K562 (cell line): ENCODE data around the gene AGPAT4. TPM values are rescaled to one million over a fixed set of nuclear protein-coding genes. Genes with fewer than 3 reads are reported as not detected.

ENCODE experiments used
- ATAC-seq: fragments of 200-7000 bp; cut with Tn5 transposase; 3 replicates; pipeline ENCODE4 v1.9.1; 2020; ENCODE audit warnings: moderate library complexity
- BruUV-seq: library from RNA; stranded (reverse); fragments of 400-500 nt; replicated peaks from 2 replicates; lab custom pipeline; 2021; lab: Mats Ljungman, UMichigan
- CTCF ChIA-PET: fragments of 300-600 bp; formaldehyde crosslinking; extraction: SDS; loops from one replicate; lab custom pipeline; 2021; ENCODE audit warnings: low intra/inter-chr PET ratio; lab: Yijun Ruan, JAX
- POLR2A ChIA-PET: fragments of 300-600, 350-650 bp; sonication (Branson Sonifier 250); formaldehyde crosslinking; extraction: SDS; loops from one replicate; lab custom pipeline; 2021; ENCODE audit warnings: antibody characterized with exemption, inconsistent platforms; lab: Yijun Ruan, JAX
- DNase-seq, 4 experiments: peaks; one replicate each; pipeline versions ENCODE4 v3.0.0 to v3.0.0-alpha.2; 2011 to 2018; ENCODE audit warnings: low spot score in 3 of 4, mixed read lengths in 3 of 4; ENCODE audit errors: extremely low read depth in 1 of 4
- FAIRE-seq: peaks from 2 replicates; lab custom pipeline; 2011; peaks lifted over from hg19 to GRCh38; lab: Jason Lieb, UNC
- H2AFZ ChIP-seq: 2 replicates; pipeline ENCODE4 v1.6.0; 2011; ENCODE audit warnings: low read depth, low read length, control low read depth, inconsistent platforms
- H3K27ac ChIP-seq: fragments of 200-600 bp; 3 replicates; pipeline ENCODE4 v1.8.0; 2011; ENCODE audit warnings: low read depth, mild to moderate bottlenecking, control low read depth, inconsistent platforms, low read length, moderate library complexity, mixed read lengths; ENCODE audit errors: extremely low read depth
- H3K27me3 ChIP-seq, 2 experiments: fragments of 300-600 bp in 1 of 2; 2 replicates in 1 of 2; 3 replicates in 1 of 2; pipeline versions ENCODE4 v1.6.0 to v1.8.0; 2011; ENCODE audit warnings: inconsistent platforms in 2 of 2, low read length in 2 of 2, mild to moderate bottlenecking in 1 of 2, mixed read lengths in 1 of 2, moderate library complexity in 1 of 2; ENCODE audit not compliant: control insufficient read depth in 2 of 2, insufficient read depth in 2 of 2
- H3K36me3 ChIP-seq: fragments of 300-600 bp; 3 replicates; pipeline ENCODE4 v1.8.0; 2011; ENCODE audit warnings: mild to moderate bottlenecking, low read length, inconsistent platforms; ENCODE audit not compliant: control insufficient read depth, insufficient read depth
- H3K4me1 ChIP-seq, 2 experiments: fragments of 200-600 bp in 1 of 2; replicated peaks in 1 of 2; 2 replicates in 1 of 2; 3 replicates in 1 of 2; pipeline versions ENCODE4 v1.5.1 to v1.8.0; 2011; ENCODE audit warnings: inconsistent platforms in 2 of 2, low read length in 2 of 2, mild to moderate bottlenecking in 1 of 2, mixed read lengths in 1 of 2, moderate library complexity in 1 of 2; ENCODE audit not compliant: control insufficient read depth in 2 of 2, insufficient read depth in 2 of 2
- H3K4me2 ChIP-seq: 2 replicates; pipeline ENCODE4 v1.6.1; 2011; ENCODE audit warnings: low read length, control low read depth, inconsistent platforms, mixed read lengths; ENCODE audit not compliant: insufficient read depth
- H3K4me3 ChIP-seq: fragments of 200-600 bp; sonication (generic), shearing (Covaris generic); 2 replicates; pipeline ENCODE4 v1.5.1; 2016; ENCODE audit warnings: control low read depth, inconsistent platforms
- H3K79me2 ChIP-seq: fragments of 200-600 bp; 3 replicates; pipeline ENCODE4 v1.8.0; 2011; ENCODE audit warnings: low read length, inconsistent platforms; ENCODE audit not compliant: control insufficient read depth, insufficient read depth
- H3K9ac ChIP-seq, 2 experiments: 2 replicates each; pipeline versions ENCODE4 v1.6.0 to v1.6.1; 2011; ENCODE audit warnings: low read depth in 2 of 2, low read length in 2 of 2, control low read depth in 1 of 2, inconsistent platforms in 1 of 2, mild to moderate bottlenecking in 1 of 2, mixed read lengths in 1 of 2; ENCODE audit not compliant: insufficient read depth in 1 of 2
- H3K9me1 ChIP-seq: one replicate; pipeline ENCODE4 v1.6.0; 2011; ENCODE audit warnings: inconsistent platforms, mild to moderate bottlenecking, low read length, moderate library complexity; ENCODE audit not compliant: control insufficient read depth, insufficient read depth
- H3K9me3 ChIP-seq: replicated peaks from 2 replicates; pipeline ENCODE4 v1.5.1; 2011; ENCODE audit warnings: low read depth, low read length, inconsistent platforms; ENCODE audit not compliant: control insufficient read depth, insufficient read depth
- H4K20me1 ChIP-seq: replicated peaks from 2 replicates; pipeline ENCODE4 v1.6.1; 2011; ENCODE audit warnings: low read length, inconsistent platforms, mixed read lengths; ENCODE audit not compliant: control insufficient read depth, insufficient read depth
- BRF1 ChIP-seq: IDR thresholded peaks from 3 replicates; pipeline ENCODE4 v1.6.1; 2011; ENCODE audit warnings: borderline replicate concordance, mild to moderate bottlenecking; ENCODE audit not compliant: insufficient read length; ENCODE audit errors: extremely low read depth
- CHD4 ChIP-seq: fragments of 200-600 bp; sonication (generic); IDR thresholded peaks from 3 replicates; pipeline ENCODE4 v1.6.1; 2012; ENCODE audit warnings: low read depth, mild to moderate bottlenecking, mixed read lengths, low read length, inconsistent platforms; ENCODE audit not compliant: insufficient read depth, insufficient replicate concordance, poor library complexity, severe bottlenecking
- CTCF ChIP-seq, 3 experiments: IDR thresholded peaks in 2 of 3; conservative IDR thresholded peaks in 1 of 3; 2 replicates each; pipeline ENCODE4 v1.5.1; 2011 to 2012; ENCODE audit warnings: low read length in 3 of 3, mild to moderate bottlenecking in 3 of 3, control low read depth in 2 of 3, improper control_type of control experiment in 1 of 3, inconsistent platforms in 1 of 3, low read depth in 1 of 3, mixed read lengths in 1 of 3, moderate library complexity in 1 of 3; ENCODE audit not compliant: insufficient read depth in 2 of 3
- HDAC2 ChIP-seq: fragments of 450-650 bp; IDR thresholded peaks from 2 replicates; pipeline ENCODE4 v1.6.1; 2016; ENCODE audit warnings: mild to moderate bottlenecking
- IRF2 ChIP-seq: sonication (generic); formaldehyde crosslinking; IDR thresholded peaks from 2 replicates; pipeline ENCODE4 v1.8.1; 2022; ENCODE audit warnings: mild to moderate bottlenecking, missing genetic modification reagents
- ZBTB2 ChIP-seq: fragments of 450-650 bp; IDR thresholded peaks from 2 replicates; pipeline ENCODE4 v1.6.1; 2016; ENCODE audit warnings: antibody characterized with exemption
- ZKSCAN8 ChIP-seq: fragments of 200-800 bp; sonication (Bioruptor generic); IDR thresholded peaks from 2 replicates; pipeline ENCODE4 v1.6.1; 2016; ENCODE audit warnings: missing genetic modification characterization, missing compliant biosample characterization
- ZNF165 ChIP-seq: fragments of 250-450 bp; sonication (Bioruptor Pico); IDR thresholded peaks from 2 replicates; pipeline ENCODE4 v1.4.0; 2020; ENCODE audit warnings: borderline replicate concordance
- ZNF407 ChIP-seq: fragments of 450-650 bp; IDR thresholded peaks from 2 replicates; pipeline ENCODE4 v1.6.1; 2016; ENCODE audit warnings: low read depth
- ZNF436 ChIP-seq: fragments of 250-450, 450-650 bp; sonication (Bioruptor Pico); formaldehyde crosslinking; IDR thresholded peaks from 2 replicates; pipeline ENCODE4 v1.7.0; 2020; ENCODE audit warnings: mild to moderate bottlenecking
- ZSCAN29 ChIP-seq: fragments of 450-650 bp; IDR thresholded peaks from 2 replicates; pipeline ENCODE4 v1.6.1; 2017
- WGBS: fragments of 100-300 bp; shearing (Covaris generic); methylation state at CpG from one replicate; pipeline ENCODE4 v1.1.6; 2016; ENCODE audit warnings: low coverage, mixed read lengths; ENCODE audit not compliant: insufficient coverage; ENCODE audit errors: missing lambda C conversion rate; 5-methylcytosine and 5-hydroxymethylcytosine counted together
- in situ Hi-C: fragments of 300-500 bp; cut with MboI; formaldehyde crosslinking; loops from 4 replicates; pipeline ENCODE4 v1.15.0; 2018; ENCODE audit warnings: inconsistent platforms, mixed read lengths
- intact Hi-C: fragments of 100-400 bp; cut with micrococcal nuclease; formaldehyde crosslinking; loops from 2 replicates; pipeline ENCODE4 v1.14.2; 2022
- polyA plus RNA-seq, 8 experiments: library from polyadenylated mRNA; depleted of rRNA in 4 of 8; stranded (reverse) in 5 of 8; unstranded in 3 of 8; fragments of >200 nt; fragmentation: Nextera tagmentation in 2 of 8; fragmentation: Illumina TruSeq in 1 of 8; extraction: Ambion mirVana in 2 of 8; extraction: Trizol in 1 of 8; gene quantifications; 2 replicates each; pipeline versions ENCODE4 v1.2.1 to v1.2.3, GENCODE V29; 2011 to 2014; ENCODE audit warnings: inconsistent platforms in 1 of 8, missing spikeins in 1 of 8
- total RNA-seq, 7 experiments: library from RNA; depleted of rRNA in 6 of 7; stranded (reverse); fragments of >200 nt in 6 of 7; fragmentation: Illumina TruSeq in 2 of 7; extraction: Trizol in 2 of 7; gene quantifications; 2 replicates each; pipeline versions ENCODE4 v1.2.1 to v1.2.3, GENCODE V29; 2011 to 2021; ENCODE audit warnings: low replicate concordance in 1 of 7

AGPAT4 gene
- total and polyA plus RNA-seq, 9 of the 15 experiments (the other 6 are each of a cell fraction or from before 2014, with no cell fraction given) = 2.2 to 15.0 (median 5.7) TPM

- no peak overlapping the region for H3K4me2 ChIP-seq
- ChIA-PET POLR2A (interaction anchor here (0.5 to 0.6 kb wide), 2 partner anchors 81 to 146 kb away, joined by 3 read pairs; no protein-coding TSS in a partner anchor), CTCF (no interaction called here)
- H3K4me3 ChIP-seq = no peak overlapping the region
- peaks cover 2% of the 10 kb centered on the region; the same call in 2 of the 3 replicates for H3K36me3 ChIP-seq
- H2AFZ ChIP-seq = no peak overlapping the region
- no TSS peak for BruUV-seq
- no peak overlapping the region for H3K27ac ChIP-seq
- no peaks in the 10 kb centered on the region for H4K20me1 ChIP-seq
- peaks cover 0 to 17% of the 10 kb centered on the region in 2 experiments; a peak in 1 of 5 replicates for H3K27me3 ChIP-seq
- intact Hi-C loops (no loop called here), in situ Hi-C loops (no loop called here)
- no peaks in the 10 kb centered on the region for H3K79me2 ChIP-seq
- WGBS = 44% methylated on average over 9 of the region's 9 CpGs
- H3K4me1 ChIP-seq = no peaks in the 10 kb centered on the region
- 0 out of 4 replicates have a peak overlapping the region, but pooled peaks of 1 of the 2 experiments have one; percentile 17 for H3K9ac ChIP-seq
- ATAC-seq = no peak
- no peaks in the 10 kb centered on the region for H3K9me1 ChIP-seq
- FAIRE-seq = no peak
- no peak for DNase-seq
- peaks cover 2% of the 10 kb centered on the region; the same call in 1 of the 2 replicates for H3K9me3 ChIP-seq
- TF ChIP-seq IRF2 (CRISPR knock-in tag) = no peak
- no peak for TF ChIP-seq CHD4
- TF ChIP-seq ZNF407 = no peak
- TF ChIP-seq ZSCAN29 = no peak
- no peak for TF ChIP-seq HDAC2
- TF ChIP-seq ZNF436 (CRISPR knock-in tag) = no peak
- no peak for TF ChIP-seq CTCF (IDR thresholded peaks at IDR 0.05 in 2 of 3, conservative IDR thresholded peaks at IDR 0.05 in 1 of 3; ENCODE audit: insufficient read depth in 2 of 3, low read depth in 1 of 3, low read length in 3 of 3)
- no peak for TF ChIP-seq ZBTB2
- no peak for TF ChIP-seq BRF1
- no peak for TF ChIP-seq ZKSCAN8 (CRISPR knock-in tag)
- TF ChIP-seq ZNF165 (CRISPR knock-in tag) = no peak
Measured at GRCh38 chr6:161162722-161163121, 111.1 kb downstream of the AGPAT4 start.
